Measurements from ENCODE around the gene RNF214.

GRCh38 chr11:117198613-117199012 lies 33.9 kb upstream of the RNF214 start:
- TF ChIP-seq POLR2A (IDR thresholded peaks at IDR 0.05; ENCODE audit: low read depth, low read length): no peak
- TF ChIP-seq POLR2AphosphoS5 (IDR thresholded peaks at IDR 0.05; ENCODE audit: low read depth, low read length): no peak
- TF ChIP-seq TAF1 (IDR thresholded peaks at IDR 0.05; ENCODE audit: low read depth, low read length): no peak
- TF ChIP-seq SPI1 (IDR thresholded peaks at IDR 0.05; ENCODE audit: low read depth, low read length): no peak
- TF ChIP-seq POU2F2 (IDR thresholded peaks at IDR 0.05; ENCODE audit: low read depth, low read length): no peak
